ENCODE data around the gene TIAM1.

TIAM1 gene

GRCh38 chr21:31196724-31197123 lies 147.3 kb downstream of the TIAM1 start:
- TF ChIP-seq CTCF (IDR thresholded peaks at IDR 0.05), result no peak

- no peak for TF ChIP-seq CTCF (IDR thresholded peaks at IDR 0.05)
Observed at GRCh38 chr21:31195334-31196015, 148.6 kb downstream of the TIAM1 start.

GRCh38 chr21:31194510-31195293 lies 149.4 kb downstream of the TIAM1 start:
- no peak for TF ChIP-seq CTCF (IDR thresholded peaks at IDR 0.05)

- no peak for TF ChIP-seq CTCF (IDR thresholded peaks at IDR 0.05)
Observed at GRCh38 chr21:31193761-31194160, 150.3 kb downstream of the TIAM1 start.

- TF ChIP-seq CTCF (IDR thresholded peaks at IDR 0.05), result no peak
Observed at GRCh38 chr21:31191553-31191952, 152.5 kb downstream of the TIAM1 start.

- no peak for TF ChIP-seq CTCF (IDR thresholded peaks at IDR 0.05)
Observed at GRCh38 chr21:31190516-31190915, 153.5 kb downstream of the TIAM1 start.

- no peak for TF ChIP-seq CTCF (IDR thresholded peaks at IDR 0.05)
Observed at GRCh38 chr21:31187499-31187898, 156.6 kb downstream of the TIAM1 start.

All from LNCAP (cell line).